NB4 (cell line): Measurements from ENCODE around the gene IL15RA.
"Not testable (repeated sequence)": the region's sequence is repeated elsewhere in the genome, so short reads cannot be mapped to it uniquely, and the experiment has no call there.

Experiments used
- DNase-seq: peaks from one replicate; pipeline ENCODE4 v3.0.0; 2010; ENCODE audit warnings: low read depth
- H3K4me3 ChIP-seq: one replicate; pipeline ENCODE4 v1.5.1; 2011; ENCODE audit warnings: mild to moderate bottlenecking, low read depth, low read length, moderate library complexity
- MYC ChIP-seq: IDR thresholded peaks from 2 replicates; pipeline ENCODE4 v1.6.1; 2011; ENCODE audit warnings: low read depth, low read length
- POLR2A ChIP-seq: IDR thresholded peaks from 2 replicates; pipeline ENCODE4 v1.6.1; 2011; ENCODE audit warnings: mild to moderate bottlenecking; ENCODE audit not compliant: insufficient read length; ENCODE audit errors: extremely low read depth
- TF ChIP-seq, protein P1 (sequence below): IDR thresholded peaks from 2 replicates; pipeline ENCODE4 v1.6.1; 2011; ENCODE audit warnings: low read depth, low read length
- TF ChIP-seq, protein P2 (sequence below): IDR thresholded peaks from one replicate; pipeline ENCODE4 v1.5.1; 2012; ENCODE audit warnings: low read depth, low read length

The IL15RA gene

DNA sequence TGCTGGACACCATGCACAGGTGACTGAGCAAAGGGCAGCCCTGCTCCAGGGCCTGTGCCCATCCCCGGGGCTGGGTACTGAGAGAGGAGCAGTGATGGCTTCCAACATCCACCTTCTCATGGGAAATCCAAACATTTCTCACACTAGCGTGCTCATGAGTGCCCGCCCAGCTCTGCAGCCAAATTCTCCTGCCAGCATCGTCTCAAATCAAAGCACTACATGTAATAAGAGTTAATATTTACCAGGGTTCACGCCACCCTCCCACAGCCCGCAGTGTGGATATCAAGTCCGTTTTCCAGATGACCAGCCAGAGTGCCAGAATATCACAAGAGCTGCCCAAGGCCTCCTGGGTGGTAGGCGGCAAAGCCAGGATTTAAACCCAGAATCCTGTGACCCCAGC, 12.1 kb downstream of the IL15RA start:
- no peak overlapping the region for H3K4me3 ChIP-seq
- DNase-seq: no peak
- TF ChIP-seq, protein P1, sequence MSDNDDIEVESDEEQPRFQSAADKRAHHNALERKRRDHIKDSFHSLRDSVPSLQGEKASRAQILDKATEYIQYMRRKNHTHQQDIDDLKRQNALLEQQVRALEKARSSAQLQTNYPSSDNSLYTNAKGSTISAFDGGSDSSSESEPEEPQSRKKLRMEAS: no peak
- no peak for TF ChIP-seq MYC

DNA sequence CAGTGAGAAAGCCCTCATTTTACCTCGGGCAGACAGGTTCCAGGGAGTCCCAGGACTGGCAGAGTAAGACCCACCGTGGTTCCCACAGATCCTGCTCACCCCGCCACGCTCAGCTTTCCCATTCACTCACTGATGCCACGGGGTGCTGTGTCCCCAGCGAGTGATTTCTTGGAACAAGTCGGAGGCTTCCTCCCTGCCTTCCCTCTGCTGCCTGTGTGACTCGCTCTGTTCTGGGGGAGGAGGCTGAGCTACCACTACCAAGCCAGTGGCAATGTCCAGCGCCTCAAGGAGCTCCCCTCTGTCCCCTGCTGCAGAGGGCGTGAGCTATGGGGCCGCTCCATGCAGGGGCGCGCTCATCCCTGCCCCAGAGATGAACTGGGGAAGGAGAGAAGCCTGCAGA, 12.6 kb downstream of the IL15RA start:
- TF ChIP-seq, protein P2, sequence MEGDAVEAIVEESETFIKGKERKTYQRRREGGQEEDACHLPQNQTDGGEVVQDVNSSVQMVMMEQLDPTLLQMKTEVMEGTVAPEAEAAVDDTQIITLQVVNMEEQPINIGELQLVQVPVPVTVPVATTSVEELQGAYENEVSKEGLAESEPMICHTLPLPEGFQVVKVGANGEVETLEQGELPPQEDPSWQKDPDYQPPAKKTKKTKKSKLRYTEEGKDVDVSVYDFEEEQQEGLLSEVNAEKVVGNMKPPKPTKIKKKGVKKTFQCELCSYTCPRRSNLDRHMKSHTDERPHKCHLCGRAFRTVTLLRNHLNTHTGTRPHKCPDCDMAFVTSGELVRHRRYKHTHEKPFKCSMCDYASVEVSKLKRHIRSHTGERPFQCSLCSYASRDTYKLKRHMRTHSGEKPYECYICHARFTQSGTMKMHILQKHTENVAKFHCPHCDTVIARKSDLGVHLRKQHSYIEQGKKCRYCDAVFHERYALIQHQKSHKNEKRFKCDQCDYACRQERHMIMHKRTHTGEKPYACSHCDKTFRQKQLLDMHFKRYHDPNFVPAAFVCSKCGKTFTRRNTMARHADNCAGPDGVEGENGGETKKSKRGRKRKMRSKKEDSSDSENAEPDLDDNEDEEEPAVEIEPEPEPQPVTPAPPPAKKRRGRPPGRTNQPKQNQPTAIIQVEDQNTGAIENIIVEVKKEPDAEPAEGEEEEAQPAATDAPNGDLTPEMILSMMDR: no peak
- no peak overlapping the region for H3K4me3 ChIP-seq
- no peak for DNase-seq

DNA sequence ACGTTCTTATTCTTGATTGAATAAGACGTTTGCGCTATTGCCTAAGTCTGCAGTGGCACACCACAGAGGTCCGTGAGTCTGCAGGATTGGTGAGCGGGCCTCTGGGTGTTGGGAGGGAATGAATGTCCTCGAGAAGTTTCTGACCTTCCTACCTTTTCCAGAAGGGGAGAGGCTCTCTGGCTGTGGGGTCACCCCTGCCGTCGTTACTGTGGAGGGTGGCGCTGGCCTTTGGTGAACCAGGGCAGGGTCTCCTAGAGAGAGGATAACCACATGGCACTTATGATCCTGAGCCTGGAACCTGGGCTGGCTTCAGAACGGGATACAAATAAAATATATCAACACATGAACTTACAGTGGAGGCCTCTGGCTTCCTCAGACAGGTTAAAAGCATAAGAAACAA, 13.8 kb downstream of the IL15RA start:
- TF ChIP-seq POLR2A (no peak), MYC (no peak)
- TF ChIP-seq, protein P1: no peak
- TF ChIP-seq, protein P2: no peak
- DNase-seq: no peak
- H3K4me3 ChIP-seq: no peak overlapping the region

DNA sequence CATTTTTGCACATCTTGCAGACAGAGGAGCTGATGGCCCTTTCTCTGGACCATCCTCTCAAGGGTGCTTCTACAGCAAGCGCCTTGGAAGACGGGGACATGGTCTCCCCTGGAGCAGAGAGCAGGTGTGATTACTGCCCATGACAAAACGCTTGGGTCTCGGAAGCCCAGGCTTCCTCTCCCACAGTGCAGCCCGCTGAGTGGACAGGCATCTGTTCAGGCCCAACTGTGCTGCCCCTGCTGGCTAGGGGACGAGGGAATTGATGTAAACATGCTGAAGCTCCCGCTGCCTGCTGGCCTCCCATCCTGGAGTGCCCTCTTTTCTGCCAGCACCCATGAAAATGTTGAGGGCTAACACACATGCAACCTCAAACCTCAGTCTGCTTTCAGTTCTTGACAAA, 14.3 kb downstream of the IL15RA start:
- H3K4me3 ChIP-seq: no peak overlapping the region
- DNase-seq: no peak
- TF ChIP-seq, protein P1: no peak
- TF ChIP-seq POLR2A: no peak
- TF ChIP-seq, protein P2: no peak
- TF ChIP-seq MYC: no peak

DNA sequence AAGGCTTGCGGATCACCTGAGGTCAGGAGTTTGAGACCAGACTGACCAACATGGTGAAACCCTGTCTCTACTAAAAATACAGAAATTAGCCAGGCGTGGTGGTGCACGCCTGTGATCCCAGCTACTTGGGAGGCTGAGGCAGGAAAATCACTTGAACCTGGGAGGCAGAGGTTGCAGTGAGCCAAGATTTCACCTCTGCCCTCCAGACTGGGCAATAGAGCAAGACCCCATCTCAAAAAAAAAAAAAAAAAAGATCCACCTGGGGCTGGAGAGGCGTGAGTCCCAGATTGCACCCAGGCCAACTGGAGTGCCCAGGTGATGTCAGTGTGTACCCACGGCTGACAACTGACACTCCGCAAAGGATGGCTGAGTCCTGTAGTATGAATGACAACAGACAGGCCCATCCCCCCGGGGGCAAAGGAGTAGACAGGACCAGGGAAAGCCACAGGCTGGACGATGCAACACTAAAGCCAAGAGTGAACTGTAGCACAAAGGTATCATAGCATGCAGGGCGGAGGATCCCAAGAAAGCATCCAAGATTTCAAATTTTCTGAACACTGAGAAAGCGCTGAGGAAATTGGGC, 14.9 kb downstream of the IL15RA start:
- H3K4me3 ChIP-seq, DNase-seq: not testable (repeated sequence)

DNA sequence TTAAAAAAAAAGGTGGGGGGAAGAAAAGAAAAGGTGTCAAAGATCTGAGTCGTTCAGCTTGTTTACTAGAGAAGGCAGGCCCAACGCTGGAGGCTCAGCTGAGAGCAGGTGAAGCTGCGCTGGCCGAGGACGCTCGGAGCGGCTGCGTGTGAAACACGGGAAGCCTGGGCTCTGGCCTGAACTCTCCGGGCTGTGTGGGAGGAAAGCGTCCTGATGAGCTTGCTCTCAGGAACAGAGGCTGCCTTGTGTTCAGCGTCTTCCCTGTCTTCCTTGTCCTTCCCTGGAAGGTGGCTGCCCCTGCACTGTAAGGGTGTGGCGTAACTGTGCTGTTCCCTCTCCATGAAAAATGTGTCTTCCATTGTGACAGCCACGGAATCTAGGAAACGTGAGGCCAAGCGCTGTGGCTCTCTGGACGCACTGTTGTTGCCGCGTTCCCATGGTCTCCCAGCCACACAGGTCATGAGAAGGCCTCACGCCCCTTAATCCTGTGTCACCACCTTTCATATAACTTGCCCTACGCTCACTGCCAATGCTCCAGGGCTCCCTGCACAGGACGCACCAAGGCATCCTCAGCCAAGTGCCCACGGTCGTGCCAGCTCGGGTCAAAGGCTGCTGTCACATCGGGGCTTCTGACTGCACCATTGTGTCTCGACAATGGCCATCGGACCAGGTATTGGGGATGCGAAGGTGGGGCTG, 15.8 kb downstream of the IL15RA start:
- TF ChIP-seq POLR2A: no peak
- TF ChIP-seq, protein P2: no peak
- TF ChIP-seq, protein P1: no peak
- no peak for TF ChIP-seq MYC
- H3K4me3 ChIP-seq: no peak overlapping the region
- no peak for DNase-seq

DNA sequence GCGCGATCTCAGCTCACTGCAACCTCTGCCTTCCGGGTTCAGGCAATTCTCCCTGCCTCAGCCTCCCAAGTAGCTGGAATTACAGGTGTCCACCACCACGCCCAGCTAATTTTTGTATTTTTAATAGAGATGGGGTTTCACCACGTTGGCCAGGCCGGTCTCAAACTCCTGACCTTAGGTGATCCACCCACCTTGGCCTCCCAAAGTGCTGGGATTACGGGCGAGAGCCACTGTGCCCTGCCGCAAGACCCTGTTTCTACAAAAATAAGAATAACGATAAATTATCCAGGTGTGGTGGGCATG, 16.4 kb downstream of the IL15RA start:
- H3K4me3 ChIP-seq, DNase-seq: not testable (repeated sequence)
